ENCODE results near the gene SLAMF6. TPM values are rescaled to one million over a fixed set of nuclear protein-coding genes. Genes with fewer than 3 reads are reported as not detected.

SLAMF6 gene
- total and polyA plus RNA-seq, 10 of the 15 experiments (the other 5 are each of a cell fraction or from before 2014, with no cell fraction given), result 20.5 to 89.6 (median 36.5) TPM

DNA sequence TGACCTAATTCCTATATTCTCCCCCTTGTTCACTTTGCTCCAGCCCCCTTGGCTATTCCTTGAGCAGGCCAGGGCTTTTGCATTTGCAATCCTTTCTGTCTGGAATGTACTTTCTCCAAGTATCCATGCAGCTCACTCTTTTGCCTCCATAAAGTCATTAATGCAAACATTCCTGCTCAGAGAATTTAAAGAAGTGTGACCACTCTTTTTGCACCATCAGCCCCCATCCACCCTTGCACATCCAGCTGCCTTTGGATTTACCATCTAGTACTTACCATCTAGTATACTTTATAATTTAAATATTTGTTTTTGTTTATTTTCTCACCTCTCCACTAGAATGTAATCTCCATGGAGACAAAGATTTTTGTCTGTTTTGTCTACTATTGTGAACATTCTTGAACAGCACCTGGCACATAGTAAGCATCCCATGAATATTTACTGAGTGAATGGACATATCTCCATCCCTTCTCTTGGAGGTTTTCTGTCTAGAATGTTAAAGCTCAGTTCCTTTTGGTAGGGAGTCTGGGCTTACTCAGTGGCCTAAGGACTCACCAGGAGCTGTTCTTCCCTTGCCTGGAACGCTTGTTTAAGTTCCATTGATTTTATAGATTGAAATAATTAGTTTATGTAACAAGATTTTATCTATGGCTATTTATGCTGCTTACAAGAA lies 22.6 kb downstream of the SLAMF6 start (continued):
- TF ChIP-seq FOS (IDR thresholded peaks at IDR 0.05; ENCODE audit: borderline replicate concordance, extremely low read depth, insufficient read length), result no peak
- no peak for TF ChIP-seq MYC (IDR thresholded peaks at IDR 0.05; ENCODE audit: insufficient read depth, insufficient read length, insufficient replicate concordance, low read length, severe bottlenecking)
- TF ChIP-seq SREBF2 (IDR thresholded peaks at IDR 0.05; ENCODE audit: low read length), result no peak
- TF ChIP-seq HDGF (IDR thresholded peaks at IDR 0.05), result no peak
- TF ChIP-seq, protein P1, sequence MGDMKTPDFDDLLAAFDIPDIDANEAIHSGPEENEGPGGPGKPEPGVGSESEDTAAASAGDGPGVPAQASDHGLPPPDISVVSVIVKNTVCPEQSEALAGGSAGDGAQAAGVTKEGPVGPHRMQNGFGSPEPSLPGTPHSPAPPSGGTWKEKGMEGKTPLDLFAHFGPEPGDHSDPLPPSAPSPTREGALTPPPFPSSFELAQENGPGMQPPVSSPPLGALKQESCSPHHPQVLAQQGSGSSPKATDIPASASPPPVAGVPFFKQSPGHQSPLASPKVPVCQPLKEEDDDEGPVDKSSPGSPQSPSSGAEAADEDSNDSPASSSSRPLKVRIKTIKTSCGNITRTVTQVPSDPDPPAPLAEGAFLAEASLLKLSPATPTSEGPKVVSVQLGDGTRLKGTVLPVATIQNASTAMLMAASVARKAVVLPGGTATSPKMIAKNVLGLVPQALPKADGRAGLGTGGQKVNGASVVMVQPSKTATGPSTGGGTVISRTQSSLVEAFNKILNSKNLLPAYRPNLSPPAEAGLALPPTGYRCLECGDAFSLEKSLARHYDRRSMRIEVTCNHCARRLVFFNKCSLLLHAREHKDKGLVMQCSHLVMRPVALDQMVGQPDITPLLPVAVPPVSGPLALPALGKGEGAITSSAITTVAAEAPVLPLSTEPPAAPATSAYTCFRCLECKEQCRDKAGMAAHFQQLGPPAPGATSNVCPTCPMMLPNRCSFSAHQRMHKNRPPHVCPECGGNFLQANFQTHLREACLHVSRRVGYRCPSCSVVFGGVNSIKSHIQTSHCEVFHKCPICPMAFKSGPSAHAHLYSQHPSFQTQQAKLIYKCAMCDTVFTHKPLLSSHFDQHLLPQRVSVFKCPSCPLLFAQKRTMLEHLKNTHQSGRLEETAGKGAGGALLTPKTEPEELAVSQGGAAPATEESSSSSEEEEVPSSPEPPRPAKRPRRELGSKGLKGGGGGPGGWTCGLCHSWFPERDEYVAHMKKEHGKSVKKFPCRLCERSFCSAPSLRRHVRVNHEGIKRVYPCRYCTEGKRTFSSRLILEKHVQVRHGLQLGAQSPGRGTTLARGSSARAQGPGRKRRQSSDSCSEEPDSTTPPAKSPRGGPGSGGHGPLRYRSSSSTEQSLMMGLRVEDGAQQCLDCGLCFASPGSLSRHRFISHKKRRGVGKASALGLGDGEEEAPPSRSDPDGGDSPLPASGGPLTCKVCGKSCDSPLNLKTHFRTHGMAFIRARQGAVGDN (IDR thresholded peaks at IDR 0.05), result no peak
- no peak for TF ChIP-seq ESRRA (IDR thresholded peaks at IDR 0.05; ENCODE audit: low read length)
- TF ChIP-seq ZNF622 (IDR thresholded peaks at IDR 0.05), result no peak
- TF ChIP-seq, protein P2, sequence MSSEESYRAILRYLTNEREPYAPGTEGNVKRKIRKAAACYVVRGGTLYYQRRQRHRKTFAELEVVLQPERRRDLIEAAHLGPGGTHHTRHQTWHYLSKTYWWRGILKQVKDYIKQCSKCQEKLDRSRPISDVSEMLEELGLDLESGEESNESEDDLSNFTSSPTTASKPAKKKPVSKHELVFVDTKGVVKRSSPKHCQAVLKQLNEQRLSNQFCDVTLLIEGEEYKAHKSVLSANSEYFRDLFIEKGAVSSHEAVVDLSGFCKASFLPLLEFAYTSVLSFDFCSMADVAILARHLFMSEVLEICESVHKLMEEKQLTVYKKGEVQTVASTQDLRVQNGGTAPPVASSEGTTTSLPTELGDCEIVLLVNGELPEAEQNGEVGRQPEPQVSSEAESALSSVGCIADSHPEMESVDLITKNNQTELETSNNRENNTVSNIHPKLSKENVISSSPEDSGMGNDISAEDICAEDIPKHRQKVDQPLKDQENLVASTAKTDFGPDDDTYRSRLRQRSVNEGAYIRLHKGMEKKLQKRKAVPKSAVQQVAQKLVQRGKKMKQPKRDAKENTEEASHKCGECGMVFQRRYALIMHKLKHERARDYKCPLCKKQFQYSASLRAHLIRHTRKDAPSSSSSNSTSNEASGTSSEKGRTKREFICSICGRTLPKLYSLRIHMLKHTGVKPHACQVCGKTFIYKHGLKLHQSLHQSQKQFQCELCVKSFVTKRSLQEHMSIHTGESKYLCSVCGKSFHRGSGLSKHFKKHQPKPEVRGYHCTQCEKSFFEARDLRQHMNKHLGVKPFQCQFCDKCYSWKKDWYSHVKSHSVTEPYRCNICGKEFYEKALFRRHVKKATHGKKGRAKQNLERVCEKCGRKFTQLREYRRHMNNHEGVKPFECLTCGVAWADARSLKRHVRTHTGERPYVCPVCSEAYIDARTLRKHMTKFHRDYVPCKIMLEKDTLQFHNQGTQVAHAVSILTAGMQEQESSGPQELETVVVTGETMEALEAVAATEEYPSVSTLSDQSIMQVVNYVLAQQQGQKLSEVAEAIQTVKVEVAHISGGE (CRISPR knock-in tag; IDR thresholded peaks at IDR 0.05), result no peak
- TF ChIP-seq EGR1 (IDR thresholded peaks at IDR 0.05; ENCODE audit: borderline replicate concordance in 1 of 2, low read depth in 2 of 2, low read length in 2 of 2), result no peak
- no peak for TF ChIP-seq HDAC2 (IDR thresholded peaks at IDR 0.05)
- TF ChIP-seq CBFB (IDR thresholded peaks at IDR 0.05; ENCODE audit: low read depth), result no peak
